Nephron (organoid): ENCODE results near the gene ATXN1.
A peak's percentile ranks its signal among the peaks of the same experiment; 100 is the strongest.

Source experiments
- H3K27ac Mint-ChIP-seq, 3 experiments: 2 replicates each; pipeline ENCODE4 v1.8.0; 2020; ENCODE audit warnings: mixed read lengths in 3 of 3, mild to moderate bottlenecking in 2 of 3, moderate library complexity in 1 of 3
- H3K27me3 Mint-ChIP-seq: 2 replicates; pipeline ENCODE4 v1.8.0; 2021; ENCODE audit warnings: low read depth, mild to moderate bottlenecking, moderate library complexity, mixed read lengths
- H3K36me3 Mint-ChIP-seq: 2 replicates; pipeline ENCODE4 v1.8.0; 2020; ENCODE audit warnings: low read depth, mixed read lengths
- H3K4me1 Mint-ChIP-seq: 2 replicates; pipeline ENCODE4 v1.8.0; 2020; ENCODE audit warnings: mixed read lengths
- H3K4me3 Mint-ChIP-seq, 3 experiments: 2 replicates each; pipeline ENCODE4 v1.8.0; 2020; ENCODE audit warnings: mild to moderate bottlenecking in 3 of 3, mixed read lengths in 3 of 3, moderate library complexity in 2 of 3
- H3K9me3 Mint-ChIP-seq: 2 replicates; pipeline ENCODE4 v1.8.0; 2020; ENCODE audit warnings: mixed read lengths
- CTCF ChIP-seq, 3 experiments: fragments of 200-600 bp; sonication (generic); IDR thresholded peaks; one replicate each; pipeline ENCODE4 v1.5.0; 2021; ENCODE audit warnings: antibody characterized with exemption in 3 of 3; ENCODE audit not compliant: unreplicated experiment in 3 of 3

Gene ATXN1

GRCh38 chr6:16511040-16511660 is 250.1 kb downstream of the ATXN1 start:
- TF ChIP-seq CTCF (IDR thresholded peaks at IDR 0.05; ENCODE audit: unreplicated experiment in 3 of 3): peak; percentile 57 to 67 (median 62)
- Mint-ChIP-seq H3K27ac (peak overlapping the region in 2 of 3 experiments; percentile 45 to 69), H3K4me3 (no peak overlapping the region), H3K9me3 (no peaks in the 10 kb centered on the region), H3K27me3 (no peaks in the 10 kb centered on the region), H3K4me1 (peaks cover 41% of the 10 kb centered on the region), H3K36me3 (no peaks in the 10 kb centered on the region)

- TF ChIP-seq CTCF (IDR thresholded peaks at IDR 0.05; ENCODE audit: unreplicated experiment in 3 of 3): no peak
- no peak overlapping the region for H3K4me3 Mint-ChIP-seq
- H3K36me3 Mint-ChIP-seq: no peaks in the 10 kb centered on the region
- H3K27ac Mint-ChIP-seq: no peak overlapping the region
- H3K9me3 Mint-ChIP-seq: no peaks in the 10 kb centered on the region
- H3K4me1 Mint-ChIP-seq: peaks cover 50% of the 10 kb centered on the region
- H3K27me3 Mint-ChIP-seq: no peaks in the 10 kb centered on the region
Observed at GRCh38 chr6:16510245-16510644, 251.0 kb downstream of the ATXN1 start.

GRCh38 chr6:16508959-16509358 is 252.3 kb downstream of the ATXN1 start:
- Mint-ChIP-seq H3K9me3 (peaks cover 2% of the 10 kb centered on the region), H3K27me3 (no peaks in the 10 kb centered on the region), H3K4me1 (peaks cover 58% of the 10 kb centered on the region), H3K4me3 (no peak overlapping the region), H3K27ac (no peak overlapping the region), H3K36me3 (no peaks in the 10 kb centered on the region)
- TF ChIP-seq CTCF (IDR thresholded peaks at IDR 0.05; ENCODE audit: unreplicated experiment in 3 of 3): no peak

- peak overlapping the region in 2 of 3 experiments; percentile 92 to 97 for H3K27ac Mint-ChIP-seq
- H3K4me3 Mint-ChIP-seq: no peak overlapping the region
- H3K4me1 Mint-ChIP-seq: peaks cover 37% of the 10 kb centered on the region
- peaks cover 2% of the 10 kb centered on the region for H3K9me3 Mint-ChIP-seq
- H3K36me3 Mint-ChIP-seq: no peaks in the 10 kb centered on the region
- no peak for TF ChIP-seq CTCF (IDR thresholded peaks at IDR 0.05; ENCODE audit: unreplicated experiment in 3 of 3)
- H3K27me3 Mint-ChIP-seq: no peaks in the 10 kb centered on the region
Observed at GRCh38 chr6:16505711-16506357, 255.4 kb downstream of the ATXN1 start.

GRCh38 chr6:16504609-16505008 is 256.7 kb downstream of the ATXN1 start:
- no peak overlapping the region for H3K4me3 Mint-ChIP-seq
- TF ChIP-seq CTCF (IDR thresholded peaks at IDR 0.05; ENCODE audit: unreplicated experiment in 3 of 3): no peak
- no peaks in the 10 kb centered on the region for H3K27me3 Mint-ChIP-seq
- H3K4me1 Mint-ChIP-seq: peaks cover 36% of the 10 kb centered on the region
- peak overlapping the region; percentile 62 to 97 (median 90) for H3K27ac Mint-ChIP-seq
- H3K9me3 Mint-ChIP-seq: peaks cover 4% of the 10 kb centered on the region
- peaks cover under 1% of the 10 kb centered on the region for H3K36me3 Mint-ChIP-seq

GRCh38 chr6:16503970-16504415 is 257.3 kb downstream of the ATXN1 start:
- peaks cover 8% of the 10 kb centered on the region for H3K9me3 Mint-ChIP-seq
- peaks cover 4% of the 10 kb centered on the region for H3K36me3 Mint-ChIP-seq

More at GRCh38 chr6:16503970-16504415, 257.3 kb downstream of the ATXN1 start:
- peak overlapping the region; percentile 21 to 97 (median 49) for H3K27ac Mint-ChIP-seq
- H3K4me3 Mint-ChIP-seq: no peak overlapping the region
- no peak for TF ChIP-seq CTCF (IDR thresholded peaks at IDR 0.05; ENCODE audit: unreplicated experiment in 3 of 3)
- H3K27me3 Mint-ChIP-seq: no peaks in the 10 kb centered on the region
- peaks cover 36% of the 10 kb centered on the region for H3K4me1 Mint-ChIP-seq
